Mononuclear cell (primary cell): ENCODE data around the gene PKP2. TPM values are rescaled to one million over a fixed set of nuclear protein-coding genes. Genes with fewer than 3 reads are reported as not detected.
A peak's percentile ranks its signal among the peaks of the same experiment; 100 is the strongest.

Experiments
- H3K27me3 ChIP-seq: 2 replicates; pipeline ENCODE4 v1.6.0; 2011; ENCODE audit warnings: low read length, control low read depth; ENCODE audit not compliant: insufficient read depth
- H3K4me1 ChIP-seq: 2 replicates; pipeline ENCODE4 v1.5.1; 2011; ENCODE audit warnings: mild to moderate bottlenecking, low read length, control low read depth; ENCODE audit not compliant: insufficient read depth
- H3K4me3 ChIP-seq: 2 replicates; pipeline ENCODE4 v1.5.1; 2011; ENCODE audit warnings: mild to moderate bottlenecking, low read length, moderate library complexity
- H3K9me3 ChIP-seq: 2 replicates; pipeline ENCODE4 v1.5.1; 2011; ENCODE audit warnings: low read depth, mild to moderate bottlenecking, control low read depth, low read length
- total RNA-seq: library from RNA; depleted of rRNA; stranded (reverse); fragments of >200 nt; gene quantifications from one replicate; pipeline ENCODE4 v1.2.3, GENCODE V29; 2012

The PKP2 gene
- total RNA-seq, result 0.84 TPM

- no peaks in the 10 kb centered on the region for H3K9me3 ChIP-seq
- peak within 1 kb of the TSS; percentile 36 for H3K4me3 ChIP-seq
- peaks cover 42% of the 10 kb centered on the region for H3K4me1 ChIP-seq
Measured at GRCh38 chr12:32896432-32897280, at the start of gene PKP2. PKP2 (minus strand) TSS chr12:32896777; CDS start chr12:32896731, 46 bp downstream.

GRCh38 chr12:32944195-32944594 is 47.6 kb upstream of the PKP2 start:
- Histone ChIP-seq H3K4me1 (no peaks in the 10 kb centered on the region), H3K27me3 (no peaks in the 10 kb centered on the region), H3K4me3 (no peak overlapping the region), H3K9me3 (no peaks in the 10 kb centered on the region)

More at GRCh38 chr12:32896432-32897280, at the start of gene PKP2:
- H3K27me3 ChIP-seq, result peaks cover 7% of the 10 kb centered on the region

- no peaks in the 10 kb centered on the region for H3K27me3 ChIP-seq
- no peak overlapping the region for H3K4me3 ChIP-seq
- H3K9me3 ChIP-seq, result no peaks in the 10 kb centered on the region
- H3K4me1 ChIP-seq, result no peaks in the 10 kb centered on the region
Measured at GRCh38 chr12:32939801-32940200, 43.2 kb upstream of the PKP2 start.

GRCh38 chr12:32926963-32927362 is 30.4 kb upstream of the PKP2 start:
- Histone ChIP-seq H3K4me3 (no peak overlapping the region), H3K9me3 (no peaks in the 10 kb centered on the region), H3K27me3 (no peaks in the 10 kb centered on the region), H3K4me1 (no peaks in the 10 kb centered on the region)

- Histone ChIP-seq H3K4me3 (no peak overlapping the region), H3K27me3 (no peaks in the 10 kb centered on the region), H3K4me1 (no peaks in the 10 kb centered on the region), H3K9me3 (no peaks in the 10 kb centered on the region)
Measured at GRCh38 chr12:32926356-32926755, 29.8 kb upstream of the PKP2 start.

- no peak overlapping the region for H3K4me3 ChIP-seq
- no peaks in the 10 kb centered on the region for H3K9me3 ChIP-seq
- no peaks in the 10 kb centered on the region for H3K27me3 ChIP-seq
- peaks cover 7% of the 10 kb centered on the region for H3K4me1 ChIP-seq
Measured at GRCh38 chr12:32922546-32923297, 26.1 kb upstream of the PKP2 start.

- Histone ChIP-seq H3K4me1 (peaks cover 7% of the 10 kb centered on the region), H3K9me3 (no peaks in the 10 kb centered on the region), H3K27me3 (no peaks in the 10 kb centered on the region), H3K4me3 (no peak overlapping the region)
Measured at GRCh38 chr12:32921397-32921796, 24.8 kb upstream of the PKP2 start.

GRCh38 chr12:32920506-32921085 is 24.0 kb upstream of the PKP2 start:
- no peaks in the 10 kb centered on the region for H3K27me3 ChIP-seq
- no peak overlapping the region for H3K4me3 ChIP-seq
- peaks cover 7% of the 10 kb centered on the region for H3K4me1 ChIP-seq
- H3K9me3 ChIP-seq, result no peaks in the 10 kb centered on the region

- H3K27me3 ChIP-seq, result no peaks in the 10 kb centered on the region
- no peak overlapping the region for H3K4me3 ChIP-seq
- H3K4me1 ChIP-seq, result peaks cover 7% of the 10 kb centered on the region
- H3K9me3 ChIP-seq, result no peaks in the 10 kb centered on the region
Measured at GRCh38 chr12:32918890-32919801, 22.6 kb upstream of the PKP2 start.

- H3K4me1 ChIP-seq, result peaks cover 7% of the 10 kb centered on the region
- no peaks in the 10 kb centered on the region for H3K27me3 ChIP-seq
- no peak overlapping the region for H3K4me3 ChIP-seq
- no peaks in the 10 kb centered on the region for H3K9me3 ChIP-seq
Measured at GRCh38 chr12:32917094-32917611, 20.6 kb upstream of the PKP2 start.

- H3K9me3 ChIP-seq, result no peaks in the 10 kb centered on the region
- no peak overlapping the region for H3K4me3 ChIP-seq
- H3K27me3 ChIP-seq, result peaks cover 3% of the 10 kb centered on the region
- no peaks in the 10 kb centered on the region for H3K4me1 ChIP-seq
Measured at GRCh38 chr12:32907898-32908476, 11.4 kb upstream of the PKP2 start.

- H3K4me3 ChIP-seq, result no peak overlapping the region
- H3K9me3 ChIP-seq, result no peaks in the 10 kb centered on the region
- H3K4me1 ChIP-seq, result no peaks in the 10 kb centered on the region
- peaks cover 3% of the 10 kb centered on the region for H3K27me3 ChIP-seq
Measured at GRCh38 chr12:32907166-32907565, 10.6 kb upstream of the PKP2 start.

- H3K4me3 ChIP-seq, result no peak overlapping the region
- H3K9me3 ChIP-seq, result no peaks in the 10 kb centered on the region
- peaks cover 3% of the 10 kb centered on the region for H3K27me3 ChIP-seq
- H3K4me1 ChIP-seq, result no peaks in the 10 kb centered on the region
Measured at GRCh38 chr12:32906399-32907165, 10.0 kb upstream of the PKP2 start.
